IMR-90 (cell line): ENCODE measurements around the gene RNF34. TPM values are rescaled to one million over a fixed set of nuclear protein-coding genes. Genes with fewer than 3 reads are reported as not detected.

Source experiments
- ATAC-seq: fragments of 200-7000 bp; cut with Tn5 transposase; 2 replicates; pipeline ENCODE4 v1.9.1; 2020; ENCODE audit warnings: low read depth, mild to moderate bottlenecking, moderate library complexity
- BruUV-seq: library from RNA; stranded (reverse); fragments of 400-500 nt; replicated peaks from 2 replicates; lab custom pipeline; 2021; lab: Mats Ljungman, UMichigan
- CTCF ChIA-PET: fragments of 300-600 bp; formaldehyde crosslinking; extraction: SDS; loops from one replicate; lab custom pipeline; 2021; ENCODE audit warnings: antibody characterized with exemption; lab: Yijun Ruan, JAX
- POLR2A ChIA-PET: fragments of 300-600 bp; sonication (Branson Sonifier 250); formaldehyde crosslinking; loops from one replicate; lab custom pipeline; 2022; ENCODE audit warnings: antibody characterized with exemption; ENCODE audit not compliant: unreplicated experiment; lab: Charles Lee
- DNase-seq: peaks from one replicate; pipeline ENCODE4 v3.0.0; 2013
- H2AFZ ChIP-seq: replicated peaks from 2 replicates; pipeline ENCODE3; 2013; ENCODE audit warnings: low read length, mild to moderate bottlenecking; ENCODE audit not compliant: poor library complexity
- H2AK5ac ChIP-seq: 2 replicates; pipeline ENCODE4 v1.6.1; 2013; ENCODE audit warnings: low read depth, low read length, inconsistent platforms
- H2AK9ac ChIP-seq: replicated peaks from 2 replicates; pipeline ENCODE3; 2013; ENCODE audit warnings: mild to moderate bottlenecking, low read depth, low read length, moderate library complexity; ENCODE audit not compliant: poor library complexity
- H2BK120ac ChIP-seq: 2 replicates; pipeline ENCODE4 v1.6.1; 2013; ENCODE audit warnings: low read depth, low read length, inconsistent platforms
- H2BK15ac ChIP-seq: 3 replicates; pipeline ENCODE4 v1.6.1; 2013; ENCODE audit warnings: low read depth, low read length, inconsistent platforms
- H2BK20ac ChIP-seq: 2 replicates; pipeline ENCODE4 v1.6.1; 2013; ENCODE audit warnings: low read depth, mild to moderate bottlenecking, inconsistent platforms, low read length, moderate library complexity
- H2BK5ac ChIP-seq: 2 replicates; pipeline ENCODE4 v1.6.1; 2013; ENCODE audit warnings: mild to moderate bottlenecking, low read depth, low read length, inconsistent platforms; ENCODE audit not compliant: poor library complexity, severe bottlenecking
- H3K14ac ChIP-seq: replicated peaks from 2 replicates; pipeline ENCODE4 v1.6.1; 2013; ENCODE audit warnings: low read depth, low read length, inconsistent platforms
- H3K18ac ChIP-seq: 2 replicates; pipeline ENCODE4 v1.6.1; 2013; ENCODE audit warnings: low read depth, low read length, control low read depth
- H3K23ac ChIP-seq: 2 replicates; pipeline ENCODE4 v1.6.1; 2013; ENCODE audit warnings: low read depth, low read length, inconsistent platforms
- H3K27ac ChIP-seq: 2 replicates; pipeline ENCODE4 v1.5.1; 2013; ENCODE audit warnings: mild to moderate bottlenecking, control low read depth, low read length; ENCODE audit not compliant: insufficient read depth
- H3K27me3 ChIP-seq: 2 replicates; pipeline ENCODE4 v1.6.1; 2013; ENCODE audit warnings: low read length; ENCODE audit not compliant: control insufficient read depth, insufficient read depth
- H3K36me3 ChIP-seq: 2 replicates; pipeline ENCODE4 v1.6.1; 2013; ENCODE audit warnings: low read length, mixed read lengths; ENCODE audit not compliant: control insufficient read depth, insufficient read depth
- H3K4ac ChIP-seq: 2 replicates; pipeline ENCODE4 v1.6.1; 2013; ENCODE audit warnings: low read depth, low read length, inconsistent platforms
- H3K4me1 ChIP-seq: 2 replicates; pipeline ENCODE4 v1.6.1; 2013; ENCODE audit warnings: low read length, mixed read lengths; ENCODE audit not compliant: control insufficient read depth, insufficient read depth
- H3K4me2 ChIP-seq: 2 replicates; pipeline ENCODE4 v1.6.1; 2013; ENCODE audit warnings: low read depth, mild to moderate bottlenecking, control low read depth, low read length, moderate library complexity
- H3K4me3 ChIP-seq: 2 replicates; pipeline ENCODE4 v1.5.1; 2013; ENCODE audit warnings: low read depth, mild to moderate bottlenecking, control low read depth, low read length, moderate library complexity; ENCODE audit not compliant: insufficient read depth
- H3K56ac ChIP-seq: 2 replicates; pipeline ENCODE4 v1.6.1; 2013; ENCODE audit warnings: low read length, inconsistent platforms; ENCODE audit not compliant: insufficient read depth; ENCODE audit errors: extremely low read depth
- H3K79me1 ChIP-seq, 2 experiments: 2 replicates each; pipeline ENCODE4 v1.6.1; 2013; ENCODE audit warnings: low read length in 2 of 2, inconsistent platforms in 1 of 2, low read depth in 1 of 2
- H3K9ac ChIP-seq: 2 replicates; pipeline ENCODE4 v1.6.1; 2013; ENCODE audit warnings: low read depth, low read length, control low read depth
- H3K9me1 ChIP-seq: 2 replicates; pipeline ENCODE4 v1.6.1; 2013; ENCODE audit warnings: low read length, inconsistent platforms; ENCODE audit not compliant: insufficient read depth
- H3K9me3 ChIP-seq: 2 replicates; pipeline ENCODE4 v1.6.1; 2013; ENCODE audit warnings: low read length; ENCODE audit not compliant: control insufficient read depth, insufficient read depth
- H4K20me1 ChIP-seq: 2 replicates; pipeline ENCODE4 v1.6.1; 2013; ENCODE audit warnings: low read length, inconsistent platforms; ENCODE audit not compliant: insufficient read depth
- H4K5ac ChIP-seq: 2 replicates; pipeline ENCODE4 v1.6.1; 2013; ENCODE audit warnings: mild to moderate bottlenecking, low read depth, low read length, control low read depth
- H4K8ac ChIP-seq, 2 experiments: 2 replicates each; pipeline ENCODE4 v1.6.1; 2013; ENCODE audit warnings: low read depth in 2 of 2, low read length in 2 of 2, control low read depth in 1 of 2, inconsistent platforms in 1 of 2
- H4K91ac ChIP-seq: 2 replicates; pipeline ENCODE4 v1.6.1; 2013; ENCODE audit warnings: low read depth, low read length, inconsistent platforms; ENCODE audit not compliant: insufficient read depth
- MAZ ChIP-seq: IDR thresholded peaks from 2 replicates; pipeline ENCODE4 v1.6.1; 2012; ENCODE audit warnings: low read depth, mild to moderate bottlenecking, low read length, improper control_type of control experiment, moderate library complexity, borderline replicate concordance
- POLR2A ChIP-seq: IDR thresholded peaks from 2 replicates; pipeline ENCODE4 v1.6.1; 2012; ENCODE audit warnings: mild to moderate bottlenecking, low read depth, low read length
- RAD21 ChIP-seq: IDR thresholded peaks from 2 replicates; pipeline ENCODE4 v1.6.1; 2012; ENCODE audit warnings: low read length, improper control_type of control experiment
- SMC3 ChIP-seq: fragments of 150-350 bp; IDR thresholded peaks from 2 replicates; pipeline ENCODE4 v1.6.1; 2016; ENCODE audit warnings: low read depth, mild to moderate bottlenecking, antibody characterized with exemption, low read length, moderate library complexity
- WGBS, 2 experiments: methylation state at CpG; one replicate each; pipeline versions ENCODE4 v1.1.5 to v1.1.7; 2013; ENCODE audit warnings: missing lambda C conversion rate in 2 of 2; ENCODE audit not compliant: insufficient read length in 1 of 2; ENCODE audit errors: extremely low coverage in 2 of 2; 5-methylcytosine and 5-hydroxymethylcytosine counted together
- dilution Hi-C: fragments of 300-500 bp; cut with HindIII; formaldehyde crosslinking; loops from one replicate; pipeline ENCODE4 v1.14.3; 2018; ENCODE audit warnings: low sequenced_read_pairs; ENCODE audit not compliant: unreplicated experiment
- in situ Hi-C: fragments of 300-500 bp; cut with MboI; formaldehyde crosslinking; loops from 3 replicates; pipeline ENCODE4 v1.14.3; 2019; ENCODE audit warnings: low sequenced_read_pairs, inconsistent platforms, mixed read lengths
- intact Hi-C: fragments of 100-400 bp; cut with micrococcal nuclease; formaldehyde crosslinking; loops from 2 replicates; pipeline ENCODE4 v1.10.0; 2022
- polyA plus RNA-seq, 3 experiments: library from polyadenylated mRNA; depleted of rRNA; stranded (reverse); fragments of >200 nt; gene quantifications; 2 replicates each; pipeline ENCODE4 v1.2.3, GENCODE V29; 2012; ENCODE audit warnings: low replicate concordance in 1 of 3
- total RNA-seq: library from RNA; depleted of rRNA; stranded (reverse); fragments of >200 nt; gene quantifications from 2 replicates; pipeline ENCODE4 v1.2.3, GENCODE V29; 2012
- TF ChIP-seq, protein P1 (sequence below): conservative IDR thresholded peaks from 2 replicates; pipeline ENCODE4 v1.5.1; 2012; ENCODE audit warnings: mild to moderate bottlenecking, low read depth, low read length, improper control_type of control experiment

The RNF34 gene
- total and polyA plus RNA-seq, 2 of the 4 experiments (the other 2 are of a cell fraction): 33.2 to 69.5 TPM

DNA sequence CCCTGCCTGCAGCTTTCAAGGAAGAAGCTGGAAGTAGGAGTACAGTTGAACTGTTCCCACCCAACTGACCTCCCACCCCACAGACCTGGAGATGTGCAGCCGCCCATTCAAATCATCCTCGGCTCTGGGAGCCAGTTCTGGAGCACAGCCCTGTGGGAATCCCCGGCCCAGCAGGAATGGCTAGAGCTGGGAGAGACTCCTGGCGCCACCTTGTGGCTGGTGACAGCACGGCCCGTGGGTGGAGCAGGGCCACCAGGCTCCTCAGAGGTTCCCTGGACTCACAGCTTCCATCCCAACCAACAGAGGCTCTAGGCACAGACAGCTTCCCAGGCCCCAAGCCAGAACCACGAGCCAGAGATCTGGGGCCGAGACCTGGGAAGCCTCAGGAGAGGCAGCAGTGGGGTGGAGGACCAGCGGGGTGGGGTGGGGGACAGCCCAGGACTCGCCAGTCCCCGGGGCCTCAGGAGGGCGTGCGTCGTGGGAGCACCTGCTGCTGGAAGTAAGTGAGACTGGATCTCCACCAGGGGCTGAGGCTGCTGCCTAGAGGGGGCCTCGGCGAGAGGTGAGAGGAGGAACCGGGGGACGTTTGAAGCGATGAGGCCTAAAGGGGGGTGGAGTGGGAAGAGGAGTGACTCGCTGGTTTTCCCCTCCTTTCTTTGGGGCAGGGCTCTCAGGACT lies 43.4 kb downstream of the RNF34 start:
- H4K91ac ChIP-seq: no peak overlapping the region
- peak overlapping the region; percentile 2 for H2AFZ ChIP-seq
- peak overlapping the region; percentile 85 for H2AK9ac ChIP-seq
- H4K5ac ChIP-seq: no peak overlapping the region
- TF ChIP-seq, protein P1, sequence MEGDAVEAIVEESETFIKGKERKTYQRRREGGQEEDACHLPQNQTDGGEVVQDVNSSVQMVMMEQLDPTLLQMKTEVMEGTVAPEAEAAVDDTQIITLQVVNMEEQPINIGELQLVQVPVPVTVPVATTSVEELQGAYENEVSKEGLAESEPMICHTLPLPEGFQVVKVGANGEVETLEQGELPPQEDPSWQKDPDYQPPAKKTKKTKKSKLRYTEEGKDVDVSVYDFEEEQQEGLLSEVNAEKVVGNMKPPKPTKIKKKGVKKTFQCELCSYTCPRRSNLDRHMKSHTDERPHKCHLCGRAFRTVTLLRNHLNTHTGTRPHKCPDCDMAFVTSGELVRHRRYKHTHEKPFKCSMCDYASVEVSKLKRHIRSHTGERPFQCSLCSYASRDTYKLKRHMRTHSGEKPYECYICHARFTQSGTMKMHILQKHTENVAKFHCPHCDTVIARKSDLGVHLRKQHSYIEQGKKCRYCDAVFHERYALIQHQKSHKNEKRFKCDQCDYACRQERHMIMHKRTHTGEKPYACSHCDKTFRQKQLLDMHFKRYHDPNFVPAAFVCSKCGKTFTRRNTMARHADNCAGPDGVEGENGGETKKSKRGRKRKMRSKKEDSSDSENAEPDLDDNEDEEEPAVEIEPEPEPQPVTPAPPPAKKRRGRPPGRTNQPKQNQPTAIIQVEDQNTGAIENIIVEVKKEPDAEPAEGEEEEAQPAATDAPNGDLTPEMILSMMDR: peak; percentile 92
- TF ChIP-seq SMC3 (peak; percentile 79), POLR2A (no peak), MAZ (peak; percentile 51; the same call in 1 of the 2 replicates), RAD21 (peak; percentile 84)
- no peak overlapping the region for H3K14ac ChIP-seq
- no peak overlapping the region for H3K9ac ChIP-seq
- no peaks in the 10 kb centered on the region for H3K27me3 ChIP-seq
- no peak overlapping the region for H2BK20ac ChIP-seq
- H2BK5ac ChIP-seq: no peak overlapping the region
- ChIA-PET CTCF (interaction anchor here (0.5 to 1.5 kb wide), 5 partner anchors 10 to 143 kb away, joined by 3 to 7 read pairs (median 6); no protein-coding TSS in a partner anchor), POLR2A (no interaction called here)
- no peak overlapping the region for H3K56ac ChIP-seq
- ATAC-seq (peak; percentile 100), DNase-seq (peak; percentile 70)
- H3K4me2 ChIP-seq: no peak overlapping the region
- H3K23ac ChIP-seq: no peak overlapping the region
- WGBS, 2 experiments: 94% methylated on average over 3 of the region's 20 CpGs; no CpG with 5 or more reads in 1 of the 2 experiments
- H3K36me3 ChIP-seq: peaks cover 47% of the 10 kb centered on the region
- H3K18ac ChIP-seq: no peak overlapping the region
- H2BK120ac ChIP-seq: no peak overlapping the region
- dilution Hi-C loops: no loop called here
- no peak overlapping the region for H2BK15ac ChIP-seq
- H3K4ac ChIP-seq: no peak overlapping the region; the same call in 1 of the 2 replicates
- H4K8ac ChIP-seq: peak overlapping the region in 1 of 2 experiments; percentile 43; a peak in 1 of 4 replicates
- intact Hi-C loops: loop anchor here (1.0 kb wide), 1 partner anchor 109 kb away; no protein-coding TSS in a partner anchor
- H3K4me1 ChIP-seq: no peaks in the 10 kb centered on the region
- H4K20me1 ChIP-seq: no peaks in the 10 kb centered on the region
- H2AK5ac ChIP-seq: no peak overlapping the region
- in situ Hi-C loops: no loop called here
- 0 out of 2 replicates have a peak, but pooled peaks cover 7% of the 10 kb centered on the region for H3K9me1 ChIP-seq
- peaks cover 3 to 31% of the 10 kb centered on the region in 2 experiments; a peak in 1 of 4 replicates for H3K79me1 ChIP-seq
- H3K27ac ChIP-seq: no peak overlapping the region
- no TSS peak for BruUV-seq
- H3K4me3 ChIP-seq: no peak overlapping the region
- H3K9me3 ChIP-seq: no peaks in the 10 kb centered on the region
